Activated CD4-positive, alpha-beta memory T cell treated with anti-CD3 and anti-CD28 coated beads for 36 hours (primary cell): Measurements from ENCODE around the gene BCLAF1. TPM values are rescaled to one million over a fixed set of nuclear protein-coding genes. Genes with fewer than 3 reads are reported as not detected.

Source experiments
- CTCF ChIA-PET: fragments of 350-600 bp; sonication (Branson Sonifier 250); formaldehyde crosslinking; loops from one replicate; lab custom pipeline; 2021; ENCODE audit warnings: antibody characterized with exemption, inconsistent platforms; lab: Charles Lee
- POLR2A ChIA-PET: fragments of 350-600 bp; sonication (Branson Sonifier 250); formaldehyde crosslinking; loops from one replicate; lab custom pipeline; 2021; ENCODE audit warnings: antibody characterized with exemption; lab: Charles Lee
- DNase-seq: peaks from one replicate; pipeline ENCODE4 v3.0.0-alpha.2; 2020
- H3K27ac Mint-ChIP-seq: one replicate; pipeline ENCODE4 v1.8.0; 2021; ENCODE audit warnings: mixed read lengths
- H3K27me3 Mint-ChIP-seq: one replicate; pipeline ENCODE4 v1.8.0; 2021; ENCODE audit warnings: mixed read lengths
- H3K36me3 Mint-ChIP-seq: one replicate; pipeline ENCODE4 v1.8.0; 2021; ENCODE audit warnings: mixed read lengths
- H3K4me1 Mint-ChIP-seq: one replicate; pipeline ENCODE4 v1.8.0; 2021; ENCODE audit warnings: low read depth, mixed read lengths
- H3K4me3 Mint-ChIP-seq: one replicate; pipeline ENCODE4 v1.8.0; 2021; ENCODE audit warnings: mild to moderate bottlenecking, mixed read lengths
- H3K9me3 Mint-ChIP-seq: one replicate; pipeline ENCODE4 v1.8.0; 2021; ENCODE audit warnings: mixed read lengths
- intact Hi-C: fragments of 100-400 bp; cut with micrococcal nuclease; formaldehyde crosslinking; loops from one replicate; pipeline ENCODE4 v1.15.1; 2023
- total RNA-seq, 2 experiments: library from RNA; stranded (reverse); gene quantifications; one replicate each; pipeline ENCODE4 v1.2.3, GENCODE V29; 2021

Gene BCLAF1
- total RNA-seq, 2 experiments from 2014 or later = 103 to 107 TPM

- DNase-seq = no peak
- Mint-ChIP-seq H3K4me3 (no peak overlapping the region), H3K36me3 (no peaks in the 10 kb centered on the region), H3K9me3 (no peaks in the 10 kb centered on the region), H3K27ac (no peak overlapping the region), H3K4me1 (no peaks in the 10 kb centered on the region), H3K27me3 (peaks cover 3% of the 10 kb centered on the region)
- ChIA-PET POLR2A (no interaction called here), CTCF (interaction anchor here (0.8 to 2.5 kb wide), 3 partner anchors 8 to 81 kb away, joined by 3 to 7 read pairs (median 4); no protein-coding TSS in a partner anchor)
- intact Hi-C loops = no loop called here
Measured at GRCh38 chr6:136307351-136307750, 17.7 kb upstream of the BCLAF1 start.

GRCh38 chr6:136306466-136306865 is 16.8 kb upstream of the BCLAF1 start:
- no peak for DNase-seq
- ChIA-PET CTCF (interaction anchor here (1.2 to 2.5 kb wide), 2 partner anchors 9 to 11 kb away, joined by 4 to 7 read pairs; no protein-coding TSS in a partner anchor), POLR2A (no interaction called here)
- Mint-ChIP-seq H3K36me3 (no peaks in the 10 kb centered on the region), H3K27ac (no peak overlapping the region), H3K4me1 (no peaks in the 10 kb centered on the region), H3K9me3 (no peaks in the 10 kb centered on the region), H3K4me3 (no peak overlapping the region), H3K27me3 (peaks cover 3% of the 10 kb centered on the region)
- intact Hi-C loops = no loop called here

- intact Hi-C loops = no loop called here
- peaks cover 3% of the 10 kb centered on the region for H3K27me3 Mint-ChIP-seq
- no peak for DNase-seq
- no peaks in the 10 kb centered on the region for H3K4me1 Mint-ChIP-seq
- H3K27ac Mint-ChIP-seq = no peak overlapping the region
- H3K4me3 Mint-ChIP-seq = no peak overlapping the region
- POLR2A ChIA-PET = interaction anchor here (1.1 kb wide), 1 partner anchor 15 kb away, joined by 3 read pairs; the partner anchor contains the start of gene BCLAF1
- no peaks in the 10 kb centered on the region for H3K9me3 Mint-ChIP-seq
- CTCF ChIA-PET = no interaction called here
- H3K36me3 Mint-ChIP-seq = no peaks in the 10 kb centered on the region
Measured at GRCh38 chr6:136304410-136304809, 14.8 kb upstream of the BCLAF1 start.

GRCh38 chr6:136303516-136303915 is 13.9 kb upstream of the BCLAF1 start:
- H3K27me3 Mint-ChIP-seq = peaks cover 3% of the 10 kb centered on the region
- no peaks in the 10 kb centered on the region for H3K36me3 Mint-ChIP-seq
- CTCF ChIA-PET = no interaction called here
- no peak overlapping the region for H3K27ac Mint-ChIP-seq
- no peak overlapping the region for H3K4me3 Mint-ChIP-seq
- no peaks in the 10 kb centered on the region for H3K9me3 Mint-ChIP-seq
- intact Hi-C loops = no loop called here
- DNase-seq = no peak
- no peaks in the 10 kb centered on the region for H3K4me1 Mint-ChIP-seq
- POLR2A ChIA-PET = interaction anchor here (1.1 kb wide), 1 partner anchor 14 kb away, joined by 3 read pairs; the partner anchor contains the start of gene BCLAF1

- POLR2A ChIA-PET = interaction anchor here (1.3 kb wide), 1 partner anchor 45 kb away, joined by 3 read pairs; no protein-coding TSS in a partner anchor
- intact Hi-C loops = no loop called here
Measured at GRCh38 chr6:136294621-136295020, 5.0 kb upstream of the BCLAF1 start.

GRCh38 chr6:136290410-136291010 is 864 bp upstream of the BCLAF1 start:
- H3K9me3 Mint-ChIP-seq = no peaks in the 10 kb centered on the region
- H3K4me1 Mint-ChIP-seq = peaks cover 32% of the 10 kb centered on the region
- peak; percentile 87 for DNase-seq
- CTCF ChIA-PET = interaction anchor here (0.5 to 3.4 kb wide), 8 partner anchors 8 to 792 kb away, joined by 3 to 15 read pairs (median 4); partner anchors contain the start of gene MTFR2
- POLR2A ChIA-PET = interaction anchor here (0.5 to 5.6 kb wide), 17 partner anchors 9 to 792 kb away, joined by 3 to 85 read pairs (median 5); partner anchors contain the start of genes AHI1, MAP3K5, MAP7 and MTFR2
- intact Hi-C loops = loop anchor here (2.0 kb wide), 1 partner anchor 26 kb away; no protein-coding TSS in a partner anchor
- peak overlapping the region; percentile 94 for H3K4me3 Mint-ChIP-seq
- peak overlapping the region; percentile 100 for H3K27ac Mint-ChIP-seq
- H3K36me3 Mint-ChIP-seq = peaks cover 21% of the 10 kb centered on the region
- no peaks in the 10 kb centered on the region for H3K27me3 Mint-ChIP-seq

More at GRCh38 chr6:136294621-136295020, 5.0 kb upstream of the BCLAF1 start:
- no peak for DNase-seq
- Mint-ChIP-seq H3K36me3 (no peaks in the 10 kb centered on the region), H3K4me1 (peaks cover 9% of the 10 kb centered on the region), H3K9me3 (no peaks in the 10 kb centered on the region), H3K27ac (no peak overlapping the region), H3K4me3 (no peak overlapping the region), H3K27me3 (no peaks in the 10 kb centered on the region)
- CTCF ChIA-PET = interaction anchor here (1.2 kb wide), 1 partner anchor 23 kb away, joined by 3 read pairs; no protein-coding TSS in a partner anchor

- DNase-seq = peak; percentile 96
- ChIA-PET CTCF (interaction anchor here (1.0 to 3.4 kb wide), 7 partner anchors 9 to 791 kb away, joined by 3 to 15 read pairs (median 4); partner anchors contain the start of genes MAP7 and MTFR2), POLR2A (interaction anchor here (1.5 to 5.6 kb wide), 7 partner anchors 12 to 791 kb away, joined by 5 to 85 read pairs (median 13); partner anchors contain the start of genes AHI1, MAP3K5, MTFR2 and PEX7)
- Mint-ChIP-seq H3K27me3 (no peaks in the 10 kb centered on the region), H3K36me3 (peaks cover 23% of the 10 kb centered on the region), H3K27ac (peak overlapping the region; percentile 100), H3K9me3 (no peaks in the 10 kb centered on the region), H3K4me3 (peak overlapping the region; percentile 94), H3K4me1 (peaks cover 44% of the 10 kb centered on the region)
- intact Hi-C loops = loop anchor here (1.0 to 10.0 kb wide), 6 partner anchors 39 to 1234 kb away; partner anchors contain the start of genes HBS1L, MAP3K5 and MTFR2
Measured at GRCh38 chr6:136289327-136289578, 393 bp downstream of the BCLAF1 start.

GRCh38 chr6:136288566-136289326 is 900 bp downstream of the BCLAF1 start:
- POLR2A ChIA-PET = interaction anchor here (0.9 to 5.6 kb wide), 7 partner anchors 11 to 791 kb away, joined by 3 to 85 read pairs (median 13); partner anchors contain the start of genes AHI1, MAP3K5 and MTFR2
- H3K4me3 Mint-ChIP-seq = peak overlapping the region; percentile 94
- intact Hi-C loops = loop anchor here (1.0 to 10.0 kb wide), 7 partner anchors 38 to 1234 kb away; partner anchors contain the start of genes HBS1L, MAP3K5, MAP7 and MTFR2
- H3K36me3 Mint-ChIP-seq = peaks cover 23% of the 10 kb centered on the region
- H3K9me3 Mint-ChIP-seq = no peaks in the 10 kb centered on the region
- peak overlapping the region; percentile 100 for H3K27ac Mint-ChIP-seq
- no peaks in the 10 kb centered on the region for H3K27me3 Mint-ChIP-seq
- CTCF ChIA-PET = interaction anchor here (0.9 to 3.4 kb wide), 7 partner anchors 10 to 504 kb away, joined by 3 to 15 read pairs (median 4); partner anchors contain the start of genes MAP7 and MTFR2
- peaks cover 48% of the 10 kb centered on the region for H3K4me1 Mint-ChIP-seq
- peak; percentile 93 for DNase-seq

- CTCF ChIA-PET = interaction anchor here (1.1 kb wide), 1 partner anchor 32 kb away, joined by 3 read pairs; no protein-coding TSS in a partner anchor
- Mint-ChIP-seq H3K4me1 (peaks cover 75% of the 10 kb centered on the region), H3K27me3 (no peaks in the 10 kb centered on the region), H3K27ac (peak overlapping the region; percentile 61), H3K36me3 (peaks cover 43% of the 10 kb centered on the region), H3K9me3 (no peaks in the 10 kb centered on the region), H3K4me3 (peak overlapping the region; percentile 45)
- POLR2A ChIA-PET = no interaction called here
- no peak for DNase-seq
- intact Hi-C loops = loop anchor here (5.0 to 10.0 kb wide), 2 partner anchors 403 to 1230 kb away; partner anchors contain the start of gene HBS1L
Measured at GRCh38 chr6:136284909-136285308, 4.7 kb downstream of the BCLAF1 start.

GRCh38 chr6:136282906-136283305 is 6.7 kb downstream of the BCLAF1 start:
- Mint-ChIP-seq H3K4me3 (peak overlapping the region; percentile 38), H3K27me3 (no peaks in the 10 kb centered on the region), H3K36me3 (peaks cover 33% of the 10 kb centered on the region), H3K27ac (peak overlapping the region; percentile 59), H3K4me1 (peaks cover 80% of the 10 kb centered on the region), H3K9me3 (no peaks in the 10 kb centered on the region)
- intact Hi-C loops = loop anchor here (10.0 kb wide), 1 partner anchor 1228 kb away; the partner anchor contains the start of gene HBS1L
- CTCF ChIA-PET = interaction anchor here (0.7 to 1.5 kb wide), 2 partner anchors 31 to 34 kb away, joined by 3 read pairs; no protein-coding TSS in a partner anchor
- no peak for DNase-seq
- POLR2A ChIA-PET = interaction anchor here (1.2 kb wide), 1 partner anchor 32 kb away, joined by 3 read pairs; the partner anchor contains the start of gene MTFR2

GRCh38 chr6:136280032-136280609 is 9.5 kb downstream of the BCLAF1 start:
- Mint-ChIP-seq H3K9me3 (no peaks in the 10 kb centered on the region), H3K4me1 (peaks cover 65% of the 10 kb centered on the region), H3K27me3 (no peaks in the 10 kb centered on the region), H3K4me3 (no peak overlapping the region), H3K36me3 (peaks cover 38% of the 10 kb centered on the region), H3K27ac (no peak overlapping the region)
- POLR2A ChIA-PET = no interaction called here
- DNase-seq = no peak
- intact Hi-C loops = loop anchor here (10.0 kb wide), 1 partner anchor 1225 kb away; the partner anchor contains the start of gene HBS1L
- CTCF ChIA-PET = interaction anchor here (0.6 to 1.6 kb wide), 2 partner anchors 14 to 37 kb away, joined by 3 to 4 read pairs; no protein-coding TSS in a partner anchor
